ENCODE measurements around the gene MYO18A.

MYO18A gene

GRCh38 chr17:29165800-29166506, 14.2 kb downstream of the MYO18A start:
- no peak overlapping the region for H3K4me3 ChIP-seq (replicated peaks in 1 of 2; ENCODE audit: low read depth in 2 of 2, low read length in 2 of 2)
- no peak for DNase-seq (ENCODE audit: low read depth in 2 of 2)
- TF ChIP-seq CTCF (IDR thresholded peaks at IDR 0.05; ENCODE audit: low read depth, low read length): no peak

- DNase-seq (ENCODE audit: low read depth in 2 of 2): no peak
- no peak for TF ChIP-seq CTCF (IDR thresholded peaks at IDR 0.05; ENCODE audit: low read depth, low read length)
Observed at GRCh38 chr17:29165261-29165660, 14.9 kb downstream of the MYO18A start.

GRCh38 chr17:29163563-29163962, 16.6 kb downstream of the MYO18A start:
- DNase-seq (ENCODE audit: low read depth in 2 of 2): peak; percentile 37 to 62
- no peak for TF ChIP-seq CTCF (IDR thresholded peaks at IDR 0.05; ENCODE audit: low read depth, low read length)
- H3K4me3 ChIP-seq (replicated peaks in 1 of 2; ENCODE audit: low read depth in 2 of 2, low read length in 2 of 2): no peak overlapping the region

More at GRCh38 chr17:29165261-29165660, 14.9 kb downstream of the MYO18A start:
- no peak overlapping the region for H3K4me3 ChIP-seq (replicated peaks in 1 of 2; ENCODE audit: low read depth in 2 of 2, low read length in 2 of 2)

GRCh38 chr17:29162909-29163341, 17.3 kb downstream of the MYO18A start:
- no peak for TF ChIP-seq CTCF (IDR thresholded peaks at IDR 0.05; ENCODE audit: low read depth, low read length)
- DNase-seq (ENCODE audit: low read depth in 2 of 2): peak in 1 of 2 donors; percentile 54
- H3K4me3 ChIP-seq (replicated peaks in 1 of 2; ENCODE audit: low read depth in 2 of 2, low read length in 2 of 2): no peak overlapping the region

- TF ChIP-seq CTCF (IDR thresholded peaks at IDR 0.05; ENCODE audit: low read depth, low read length): no peak
- no peak for DNase-seq (ENCODE audit: low read depth in 2 of 2)
- H3K4me3 ChIP-seq (replicated peaks in 1 of 2; ENCODE audit: low read depth in 2 of 2, low read length in 2 of 2): no peak overlapping the region
Observed at GRCh38 chr17:29162082-29162908, 17.9 kb downstream of the MYO18A start.

- no peak overlapping the region for H3K4me3 ChIP-seq (replicated peaks in 1 of 2; ENCODE audit: low read depth in 2 of 2, low read length in 2 of 2)
- no peak for DNase-seq (ENCODE audit: low read depth in 2 of 2)
- no peak for TF ChIP-seq CTCF (IDR thresholded peaks at IDR 0.05; ENCODE audit: low read depth, low read length)
Observed at GRCh38 chr17:29160253-29160652, 19.9 kb downstream of the MYO18A start.

All from cardiac fibroblast (primary cell).